Glomerular visceral epithelial cell (primary cell): ENCODE results near the gene CREBRF.
A peak's percentile ranks its signal among the peaks of the same experiment; 100 is the strongest.
"Not testable (repeated sequence)": the region's sequence is repeated elsewhere in the genome, so short reads cannot be mapped to it uniquely, and the experiment has no call there.

Experiments
- DNase-seq: peaks from one replicate; pipeline ENCODE4 v3.0.0-alpha.2; 2016; ENCODE audit errors: extremely low spot score

The CREBRF gene

DNA sequence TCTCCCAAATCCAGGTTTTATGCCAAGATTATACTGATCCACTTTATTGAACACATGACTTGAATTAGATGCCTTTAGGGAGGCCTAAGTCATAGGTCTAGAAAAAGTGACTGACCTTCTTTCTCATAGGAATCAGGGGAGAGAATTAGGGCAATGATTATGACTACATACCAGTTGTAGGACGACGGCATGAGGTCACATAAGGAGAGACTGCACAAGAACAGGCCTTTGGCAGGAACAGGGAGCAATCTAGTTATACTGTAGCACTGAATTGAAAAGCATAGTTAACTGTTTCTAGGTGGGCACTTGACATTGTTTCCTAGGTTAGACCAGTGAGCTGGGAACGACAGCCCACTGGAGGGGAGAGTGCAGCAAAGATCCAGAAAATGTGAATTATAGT, 22.7 kb downstream of the CREBRF start:
- no peak for DNase-seq

DNA sequence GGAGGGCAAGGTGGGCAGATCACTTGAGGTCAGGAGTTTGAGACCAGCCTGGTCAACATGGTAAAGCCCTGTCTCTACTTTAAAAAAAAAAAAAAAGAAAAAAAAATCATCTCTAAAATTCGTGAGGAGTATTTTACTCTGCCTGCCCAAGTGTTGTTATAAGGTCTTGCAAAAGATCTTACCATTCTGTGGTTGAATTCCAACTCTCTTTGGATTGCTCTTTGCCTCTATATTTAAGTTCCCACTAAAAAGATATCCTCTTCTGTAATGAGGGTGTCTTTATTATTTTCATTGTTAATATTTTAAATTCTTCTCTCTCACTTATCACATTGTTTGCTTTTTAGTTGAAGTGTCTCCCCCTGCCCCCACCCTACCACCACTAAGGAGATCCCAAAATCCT, 33.4 kb downstream of the CREBRF start:
- no peak for DNase-seq

DNA sequence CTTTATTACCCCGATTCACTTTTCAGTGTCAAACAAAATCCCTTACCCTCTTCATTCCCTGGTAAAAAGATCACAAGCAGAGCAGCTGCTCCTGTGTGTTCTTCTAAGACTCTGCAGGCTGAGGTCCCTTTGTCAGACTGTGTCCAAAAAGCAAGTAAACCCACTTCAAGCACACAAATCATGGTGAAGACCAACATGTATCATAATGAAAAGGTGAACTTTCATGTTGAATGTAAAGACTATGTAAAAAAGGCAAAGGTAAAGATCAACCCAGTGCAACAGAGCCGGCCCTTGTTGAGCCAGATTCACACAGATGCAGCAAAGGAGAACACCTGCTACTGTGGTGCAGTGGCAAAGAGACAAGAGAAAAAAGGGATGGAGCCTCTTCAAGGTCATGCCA, 34.5 kb downstream of the CREBRF start:
- DNase-seq, result no peak

DNA sequence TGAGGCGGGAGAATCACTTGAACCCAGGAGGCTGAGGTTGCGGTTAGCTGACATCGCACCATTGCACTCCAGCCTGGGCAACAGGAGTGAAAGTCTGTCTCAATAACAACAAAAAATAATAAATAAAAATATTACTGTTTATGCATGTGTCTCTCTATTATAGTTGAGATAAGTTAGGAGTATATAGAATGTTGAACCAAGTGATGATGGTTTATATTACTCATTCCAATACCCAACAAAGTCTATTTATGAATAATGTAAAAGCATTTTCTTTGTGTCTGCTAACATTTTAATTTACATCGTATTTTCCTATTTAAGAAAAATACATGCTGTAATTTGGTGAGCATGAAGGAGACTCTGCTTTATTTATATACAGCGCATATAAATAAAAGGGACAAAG, 35.8 kb downstream of the CREBRF start:
- DNase-seq, result no peak

DNA sequence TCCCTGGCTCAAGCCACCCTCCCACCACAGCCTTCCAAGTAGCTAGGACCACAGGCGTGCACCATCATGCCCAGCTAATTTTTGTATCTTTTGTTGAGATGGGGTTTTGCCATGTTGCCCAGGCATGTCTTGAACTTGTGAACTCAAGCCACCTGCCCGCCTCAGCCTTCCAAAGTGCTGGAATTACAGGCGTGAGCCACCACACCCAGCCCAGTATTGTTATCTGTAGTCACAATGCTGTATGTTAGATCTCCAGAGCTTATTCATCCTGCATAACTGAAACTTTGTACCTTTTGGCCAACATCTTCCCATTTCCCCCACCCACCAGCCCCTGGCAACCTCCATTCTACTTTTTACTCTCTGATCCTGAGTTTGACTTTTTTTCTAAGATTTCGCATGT, 37.5 kb downstream of the CREBRF start:
- no peak for DNase-seq

DNA sequence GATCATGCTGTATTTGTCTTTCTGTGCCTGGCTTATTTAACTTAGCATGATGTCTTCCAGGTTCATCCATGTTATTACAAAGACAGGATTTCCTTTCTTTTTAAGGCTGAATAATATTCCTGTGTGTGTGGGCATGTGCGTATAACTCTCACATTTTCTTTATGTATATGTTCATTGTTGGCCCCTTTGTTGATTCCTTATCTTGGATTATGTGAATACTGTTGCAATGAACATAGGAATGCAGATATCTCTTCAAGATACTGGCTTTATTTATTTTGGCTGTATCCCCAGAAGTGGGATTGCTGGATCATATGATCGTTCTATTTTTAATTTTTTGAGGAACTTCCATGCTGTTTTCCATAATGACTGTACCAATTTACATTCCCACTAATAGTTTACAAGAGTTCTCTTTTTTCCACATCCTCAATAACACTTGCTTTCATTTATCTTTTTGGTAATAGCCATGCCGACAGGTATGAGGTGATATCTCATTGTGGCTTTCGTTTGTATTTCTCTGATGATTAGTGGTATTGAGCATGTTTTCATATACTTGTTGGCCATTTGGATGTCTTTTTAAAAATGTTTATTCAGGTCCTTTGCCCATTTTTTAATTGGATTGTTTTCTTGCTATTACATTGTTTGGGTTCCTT, 38.0 kb downstream of the CREBRF start:
- DNase-seq, result peak; percentile 11

DNA sequence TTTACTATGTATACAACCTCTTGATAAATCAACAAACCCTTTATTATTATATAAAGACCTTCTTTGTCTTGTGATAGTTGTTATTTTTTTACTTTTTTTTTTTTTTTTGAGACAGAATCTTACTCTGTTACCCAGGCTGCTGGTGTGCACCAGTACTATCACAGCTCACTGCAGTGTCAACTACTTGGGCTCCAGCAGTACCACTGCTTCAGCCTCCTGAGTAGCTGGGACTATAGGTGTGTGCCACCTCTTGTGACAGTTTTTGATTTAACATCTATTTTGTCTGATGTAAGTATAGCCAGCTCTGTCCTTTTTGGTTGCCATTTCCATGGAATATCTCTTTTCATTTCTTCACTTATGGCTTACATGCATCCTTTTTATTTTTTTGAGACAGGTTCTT, 42.6 kb downstream of the CREBRF start:
- no peak for DNase-seq

DNA sequence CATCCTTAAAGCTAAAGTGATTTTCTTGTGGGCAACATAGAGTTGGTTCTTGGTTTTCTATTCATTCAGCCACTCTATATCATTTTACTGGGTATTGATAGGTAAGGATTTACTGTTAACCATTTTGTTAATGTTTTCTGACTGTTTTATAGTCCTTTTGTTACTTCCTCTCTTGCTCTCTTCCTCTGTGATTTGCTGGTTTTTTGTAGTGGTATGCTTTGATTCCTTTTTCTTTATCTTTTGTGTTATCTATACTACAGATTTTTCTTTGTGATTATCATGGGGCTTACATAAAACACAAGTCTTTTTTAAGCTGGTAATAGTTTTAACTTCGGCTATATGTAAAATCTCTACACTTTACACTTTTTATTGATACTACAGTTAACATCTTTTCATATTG, 43.3 kb downstream of the CREBRF start:
- no peak for DNase-seq

DNA sequence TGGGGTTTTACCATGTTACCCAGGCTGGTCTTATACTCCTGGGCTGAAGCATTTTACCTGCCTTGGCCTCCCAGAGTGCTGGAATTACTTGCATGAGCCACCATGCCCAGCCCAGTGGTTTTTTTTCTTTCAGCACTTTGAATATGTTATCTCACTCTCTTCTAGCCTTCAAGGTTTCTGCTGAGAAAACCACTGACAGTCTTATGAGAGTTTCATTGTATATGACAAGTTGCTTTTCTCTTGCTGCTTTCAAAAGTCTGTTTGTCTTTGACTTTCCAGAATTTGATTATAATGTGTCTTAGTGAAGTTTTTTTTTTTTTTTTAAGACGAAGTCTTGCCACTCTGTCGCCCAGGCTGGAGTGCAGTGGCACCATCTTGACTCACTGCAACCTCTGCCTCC, 45.1 kb downstream of the CREBRF start:
- DNase-seq, result no peak

DNA sequence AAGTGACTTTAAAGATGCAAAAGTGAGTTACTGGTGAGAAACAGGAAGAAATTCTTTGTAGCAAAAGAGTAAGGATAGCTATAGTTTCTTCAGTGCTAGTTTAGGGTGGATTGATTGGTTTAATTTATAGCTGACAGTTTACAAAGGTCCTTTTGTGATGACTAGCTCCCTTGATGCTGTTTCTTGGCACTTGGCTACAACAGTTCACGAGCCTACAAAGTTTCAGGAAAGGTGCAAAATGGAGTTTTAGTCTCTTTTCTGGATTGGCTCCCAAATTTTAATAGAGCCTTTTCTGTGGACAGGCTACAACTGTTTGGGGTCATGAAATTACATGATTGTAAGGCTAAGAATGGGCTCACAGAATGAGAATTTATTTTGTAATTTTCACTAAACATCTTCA, 47.3 kb downstream of the CREBRF start:
- DNase-seq, result no peak

DNA sequence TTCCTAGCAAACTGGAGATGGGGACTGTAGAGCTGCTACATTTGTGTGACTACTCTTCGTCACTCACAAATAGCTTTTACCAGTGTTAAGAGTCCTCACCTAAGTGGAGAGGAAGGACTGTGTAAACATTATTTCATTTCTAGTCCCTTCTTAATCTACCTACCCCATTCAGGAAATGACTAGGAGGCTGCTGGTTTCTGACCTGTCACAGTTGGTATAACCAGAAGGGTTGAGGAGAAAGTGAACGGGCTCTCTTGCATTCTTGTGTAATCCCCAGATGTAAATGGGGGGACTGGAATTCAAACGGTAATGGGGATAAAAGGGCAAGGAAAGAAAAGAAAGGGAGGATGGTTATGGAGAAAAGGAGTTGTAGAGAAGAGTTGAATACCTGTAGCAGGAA, 52.8 kb downstream of the CREBRF start:
- DNase-seq, result no peak

DNA sequence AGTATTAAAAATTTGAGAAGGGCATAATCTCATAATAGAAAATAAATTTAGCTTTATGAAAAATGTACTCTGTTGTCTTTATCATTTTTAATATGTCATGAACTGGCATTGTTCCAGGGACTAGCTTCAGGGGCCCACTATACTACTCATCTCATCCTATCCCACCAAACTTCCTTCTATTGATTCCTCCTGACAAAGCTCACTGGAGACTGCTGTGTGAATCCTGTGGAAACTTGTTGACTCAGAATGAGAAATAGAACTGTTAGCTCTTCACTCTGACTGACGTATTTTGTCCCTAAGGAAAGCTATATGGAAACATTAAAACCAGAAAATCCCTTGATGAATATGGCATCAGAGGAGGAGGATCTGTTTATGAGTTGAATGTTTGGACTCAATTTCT, 58.4 kb downstream of the CREBRF start:
- no peak for DNase-seq

DNA sequence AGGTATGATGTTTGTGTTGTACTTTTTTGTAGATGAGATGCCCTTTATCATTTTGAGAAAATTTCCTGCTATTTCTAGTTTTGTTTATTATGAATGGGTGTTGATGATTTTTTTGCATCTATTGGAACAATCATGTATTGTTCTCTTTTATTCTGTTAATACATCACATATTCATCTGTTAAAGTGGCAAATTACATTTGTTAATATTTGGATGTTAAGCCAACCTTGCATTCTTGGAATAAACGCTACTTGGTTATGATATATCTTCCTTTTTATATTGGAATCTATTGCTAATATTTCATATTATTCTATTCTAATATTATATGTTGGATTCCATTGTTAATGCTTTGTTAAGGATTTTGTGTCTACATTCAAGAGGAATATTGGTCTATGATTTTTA, 63.6 kb downstream of the CREBRF start:
- DNase-seq, result no peak

DNA sequence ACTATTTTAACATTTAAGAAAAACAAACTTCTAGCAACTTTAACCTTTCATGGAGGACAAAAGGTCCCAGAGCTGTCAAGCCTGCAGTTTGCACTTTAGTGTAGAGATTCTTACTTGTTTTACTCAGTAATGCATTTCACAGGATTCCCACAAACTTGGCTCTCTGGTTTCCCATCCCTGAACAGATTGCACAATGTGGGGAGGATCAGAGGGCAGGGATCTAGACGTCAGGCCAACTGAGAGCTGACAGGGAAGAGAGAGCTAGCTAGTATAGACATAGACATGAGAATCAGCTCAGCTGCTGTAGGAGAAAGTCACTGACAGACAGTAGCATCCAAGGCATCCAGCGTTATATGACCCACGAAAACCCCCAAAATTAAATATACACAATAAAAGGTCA, 67.3 kb downstream of the CREBRF start:
- DNase-seq, result no peak

DNA sequence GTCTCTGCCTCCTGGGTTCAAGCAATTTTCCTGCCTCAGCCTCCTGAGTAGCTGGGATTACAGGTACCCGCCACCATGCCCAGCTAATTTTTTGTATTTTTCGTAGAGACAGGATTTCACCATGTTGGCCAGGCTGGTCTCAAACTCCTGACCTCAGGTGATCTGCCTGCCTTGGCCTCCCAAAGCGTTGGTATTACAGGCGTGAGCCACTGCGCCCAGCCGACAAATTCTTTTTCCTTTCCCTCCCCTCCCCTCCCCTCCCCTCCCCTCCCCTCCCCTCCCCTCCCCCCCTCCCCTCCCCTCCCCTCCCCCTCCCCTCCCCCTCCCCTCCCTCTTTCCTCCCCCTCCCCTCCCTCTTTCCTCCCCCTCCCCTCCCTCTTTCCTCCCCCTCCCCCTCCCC, 76.0 kb downstream of the CREBRF start:
- not testable (repeated sequence) for DNase-seq

DNA sequence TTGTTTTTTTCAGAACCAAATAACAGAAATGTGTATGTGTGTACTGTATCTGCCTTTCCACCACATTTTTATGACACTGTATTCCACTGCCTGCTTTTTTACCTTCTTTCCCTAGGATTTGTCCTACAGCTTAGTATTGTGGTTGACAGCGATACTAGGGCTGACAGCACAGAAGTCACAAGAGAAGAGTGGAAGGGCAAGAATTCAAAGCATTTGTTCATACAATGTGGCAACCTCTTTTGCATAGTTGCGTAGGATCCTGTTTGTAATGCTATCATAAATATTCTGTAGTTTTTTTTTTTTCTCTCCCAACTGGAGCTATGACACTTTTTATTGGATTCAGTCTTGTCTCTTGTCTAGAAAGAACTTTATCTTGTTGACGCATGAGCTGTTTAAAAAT, 82.6 kb downstream of the CREBRF start:
- no peak for DNase-seq

DNA sequence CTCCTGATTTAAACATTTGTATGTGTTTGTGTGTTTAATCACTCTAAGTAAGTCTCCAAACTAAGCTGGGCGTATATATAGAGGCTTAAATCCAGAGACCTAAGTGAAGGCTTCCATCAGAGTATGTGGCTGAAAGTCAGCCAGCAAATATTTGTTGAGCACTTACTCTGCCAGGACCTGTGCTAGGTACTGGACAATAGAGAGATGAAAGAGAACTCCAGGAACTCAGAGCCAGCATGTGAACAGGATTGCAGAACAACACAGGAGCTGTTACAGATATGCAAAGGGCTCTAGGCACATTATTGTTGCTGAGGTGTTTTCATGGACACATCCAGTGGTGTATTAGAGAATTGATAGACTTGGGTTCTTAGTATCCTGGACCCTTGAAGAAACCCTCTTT, 83.5 kb downstream of the CREBRF start:
- no peak for DNase-seq

DNA sequence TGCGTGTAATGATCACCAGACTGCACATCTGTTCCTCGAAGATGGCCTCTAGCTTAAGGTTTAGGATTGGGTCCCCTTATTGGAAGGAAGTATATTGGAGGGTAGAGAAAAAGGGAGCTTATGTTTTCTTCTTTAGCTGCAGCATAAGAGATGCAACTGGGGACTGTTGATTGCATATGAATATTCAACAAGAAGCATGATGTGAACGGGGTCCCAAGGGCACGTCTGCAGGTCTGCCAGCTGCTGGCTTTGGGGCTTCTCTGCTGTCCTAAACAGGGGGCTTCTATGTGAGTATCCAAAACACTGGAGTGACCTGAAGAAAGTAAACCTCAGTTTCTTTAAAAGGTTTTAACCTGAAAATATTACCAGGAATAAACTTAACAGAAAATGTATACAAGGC, 84.6 kb downstream of the CREBRF start:
- no peak for DNase-seq

DNA sequence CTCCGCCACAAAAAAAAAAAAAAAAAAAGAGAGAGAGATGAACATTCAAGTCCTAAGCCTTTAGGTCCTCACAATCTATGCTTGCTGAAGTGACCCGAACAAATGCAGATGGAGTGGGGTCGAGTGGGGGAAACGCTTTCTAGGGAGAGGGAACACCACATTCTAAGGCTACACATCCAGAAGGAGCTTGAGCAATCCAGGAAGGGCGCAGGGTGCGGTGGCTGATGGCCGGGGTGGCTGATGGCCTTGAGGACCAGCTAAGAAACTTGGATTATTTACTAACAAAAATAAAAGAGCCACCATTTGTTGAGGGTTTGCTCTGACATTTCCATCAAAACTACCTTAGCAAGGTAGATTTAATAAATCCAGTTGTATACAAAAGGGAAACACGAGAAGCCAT, 87.4 kb downstream of the CREBRF start:
- DNase-seq, result no peak

DNA sequence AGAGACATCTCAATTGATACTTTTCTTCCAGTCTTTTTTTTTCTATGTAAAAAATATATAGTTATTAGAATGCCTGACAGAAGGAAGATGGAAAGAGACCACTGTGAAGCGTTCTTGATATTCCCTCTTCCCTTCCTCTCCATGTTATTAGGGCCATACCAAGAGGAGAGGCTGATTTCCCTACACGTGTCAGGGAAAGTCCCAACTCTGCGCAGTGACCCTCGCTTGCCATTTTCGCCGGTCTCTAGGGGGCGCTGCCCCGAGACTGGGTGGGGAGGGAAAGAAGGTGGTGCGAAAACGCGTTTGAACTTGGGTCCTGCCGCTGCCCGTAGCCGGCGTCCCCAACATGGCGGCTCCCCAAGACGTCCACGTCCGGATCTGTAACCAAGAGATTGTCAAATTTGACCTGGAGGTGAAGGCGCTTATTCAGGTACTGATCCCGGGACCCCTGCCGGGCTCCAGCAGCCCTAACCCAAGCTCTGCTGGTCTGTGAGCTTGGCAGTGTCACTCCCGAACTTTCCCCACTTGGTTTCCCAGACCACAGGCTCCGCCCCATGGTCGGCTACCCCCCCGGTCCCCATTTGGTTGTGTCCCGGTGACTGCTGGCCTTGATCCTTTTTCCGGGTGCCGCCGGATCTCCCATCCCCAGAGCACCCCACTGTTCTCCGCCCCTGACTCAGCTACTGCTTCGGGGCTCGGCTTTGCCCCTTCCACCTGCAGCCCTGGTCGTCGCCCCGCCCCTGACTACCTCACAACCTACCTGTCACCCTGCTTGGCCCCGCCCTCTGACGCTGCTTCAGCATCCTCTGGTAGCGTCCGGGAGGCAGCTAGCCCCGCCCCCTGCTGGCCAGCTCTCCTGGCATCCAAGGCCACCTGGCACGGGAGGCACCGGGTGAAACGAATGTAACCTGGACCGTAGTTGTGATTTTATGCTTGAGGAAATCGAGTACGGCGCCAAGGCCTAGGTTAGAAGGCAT, 88.3 kb downstream of the CREBRF start, which contains the start of gene BNIP1:
Gene BNIP1, plus strand, starts transcription at position 332 of the 977 bp plus-strand sequence. Its CDS starts 15 bp downstream, at position 347.
- peak; percentile 95 for DNase-seq

DNA sequence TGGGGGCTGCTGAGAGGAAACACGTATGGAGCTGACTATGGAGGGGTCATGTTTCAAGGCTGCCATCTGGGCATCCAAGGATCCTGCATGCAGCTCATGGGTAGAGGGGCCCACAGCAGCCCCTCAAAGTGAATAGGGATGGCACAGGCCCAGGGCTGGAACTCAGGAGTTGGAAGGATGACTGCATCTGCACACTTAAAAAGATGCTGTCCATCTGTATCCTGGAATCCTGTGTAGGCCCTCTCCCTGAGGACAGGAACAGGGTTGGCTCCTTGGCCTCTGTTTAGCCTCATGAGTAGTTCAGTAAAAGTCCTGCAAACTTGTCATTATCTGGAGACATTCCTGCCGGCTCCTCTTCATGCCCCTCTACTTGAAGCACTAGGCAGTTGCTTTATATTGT, 92.2 kb downstream of the CREBRF start:
- no peak for DNase-seq

DNA sequence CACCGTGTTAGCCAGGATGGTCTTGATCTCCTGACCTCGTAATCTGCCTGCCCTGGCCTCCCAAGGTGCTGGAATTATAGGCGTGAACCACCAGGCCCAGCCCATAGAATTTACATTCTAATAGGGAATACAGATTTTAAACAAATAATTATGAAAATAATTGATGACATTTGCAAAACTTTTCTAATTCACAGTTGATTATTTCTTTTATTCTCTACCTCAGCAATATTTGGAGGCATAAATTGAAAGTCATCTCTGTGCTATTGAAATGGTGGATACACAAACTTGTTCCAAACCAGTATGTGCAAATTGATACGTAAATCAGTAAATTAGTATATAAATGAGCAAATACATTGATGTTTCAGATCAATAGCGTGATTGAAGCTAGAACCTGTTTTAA, 96.4 kb downstream of the CREBRF start:
- no peak for DNase-seq

DNA sequence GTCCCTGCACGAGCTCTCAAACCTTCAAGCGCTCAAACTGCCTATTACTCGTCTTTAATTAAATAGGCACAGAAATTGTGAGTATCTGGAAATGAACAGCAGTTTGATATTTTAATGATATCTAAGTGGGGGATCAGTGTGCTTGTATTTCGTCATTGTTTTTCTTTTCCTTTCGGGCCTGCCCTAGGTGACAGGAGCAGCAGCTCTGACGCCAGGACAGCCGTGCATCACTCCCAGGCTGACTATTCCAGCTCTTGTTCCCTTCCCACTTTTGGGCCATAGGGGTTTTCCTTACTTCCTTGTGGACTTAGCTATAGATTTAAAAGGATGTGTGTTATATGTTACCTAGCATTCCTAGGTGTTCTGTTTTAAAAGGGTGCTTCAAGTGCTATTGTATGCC, 97.7 kb downstream of the CREBRF start:
- DNase-seq, result no peak
